ENCODE data around the gene ATXN7L3. TPM values are rescaled to one million over a fixed set of nuclear protein-coding genes. Genes with fewer than 3 reads are reported as not detected.

The ATXN7L3 gene
- total and polyA plus RNA-seq, 9 of the 15 experiments (the other 6 are each of a cell fraction or from before 2014, with no cell fraction given): 0.62 to 66.1 (median 33.2) TPM

DNA sequence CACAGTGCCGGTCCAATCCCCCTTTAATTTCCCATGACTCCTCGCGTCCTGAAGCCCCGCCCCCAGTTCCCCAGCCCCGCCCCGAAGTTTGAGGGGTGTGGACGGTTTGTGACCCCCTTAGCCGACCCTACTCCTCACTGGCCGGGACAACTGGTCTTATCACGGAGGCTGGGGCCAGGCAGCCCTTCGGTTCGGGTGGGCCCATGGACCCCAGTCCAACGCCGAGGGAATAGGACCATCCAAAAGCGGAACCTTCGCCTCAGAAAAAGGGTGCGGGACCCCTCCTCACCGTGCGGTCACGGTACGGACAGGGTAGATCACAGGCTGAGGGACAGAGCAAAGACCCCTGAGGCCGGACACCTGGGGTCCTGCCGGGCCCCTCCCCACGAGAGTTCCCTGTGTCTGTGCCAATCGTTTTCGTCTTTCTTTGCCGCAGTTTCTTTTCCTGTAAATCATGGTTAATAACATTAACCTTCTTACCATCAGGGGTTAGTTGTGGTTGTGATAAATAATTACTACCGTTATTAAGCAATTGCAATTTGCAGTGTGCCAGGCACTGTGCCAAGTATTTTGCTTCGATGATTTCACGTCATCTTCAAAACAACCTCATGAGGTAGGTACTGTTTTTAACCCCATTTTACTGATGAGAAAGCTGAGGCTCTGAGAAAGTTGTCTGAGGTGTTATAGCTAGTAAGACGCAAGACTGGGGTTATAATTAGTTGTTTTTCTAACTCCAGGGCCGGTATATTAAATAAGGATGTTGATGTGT is 12.4 kb downstream of the ATXN7L3 start (continued):
- TF ChIP-seq, protein P1, sequence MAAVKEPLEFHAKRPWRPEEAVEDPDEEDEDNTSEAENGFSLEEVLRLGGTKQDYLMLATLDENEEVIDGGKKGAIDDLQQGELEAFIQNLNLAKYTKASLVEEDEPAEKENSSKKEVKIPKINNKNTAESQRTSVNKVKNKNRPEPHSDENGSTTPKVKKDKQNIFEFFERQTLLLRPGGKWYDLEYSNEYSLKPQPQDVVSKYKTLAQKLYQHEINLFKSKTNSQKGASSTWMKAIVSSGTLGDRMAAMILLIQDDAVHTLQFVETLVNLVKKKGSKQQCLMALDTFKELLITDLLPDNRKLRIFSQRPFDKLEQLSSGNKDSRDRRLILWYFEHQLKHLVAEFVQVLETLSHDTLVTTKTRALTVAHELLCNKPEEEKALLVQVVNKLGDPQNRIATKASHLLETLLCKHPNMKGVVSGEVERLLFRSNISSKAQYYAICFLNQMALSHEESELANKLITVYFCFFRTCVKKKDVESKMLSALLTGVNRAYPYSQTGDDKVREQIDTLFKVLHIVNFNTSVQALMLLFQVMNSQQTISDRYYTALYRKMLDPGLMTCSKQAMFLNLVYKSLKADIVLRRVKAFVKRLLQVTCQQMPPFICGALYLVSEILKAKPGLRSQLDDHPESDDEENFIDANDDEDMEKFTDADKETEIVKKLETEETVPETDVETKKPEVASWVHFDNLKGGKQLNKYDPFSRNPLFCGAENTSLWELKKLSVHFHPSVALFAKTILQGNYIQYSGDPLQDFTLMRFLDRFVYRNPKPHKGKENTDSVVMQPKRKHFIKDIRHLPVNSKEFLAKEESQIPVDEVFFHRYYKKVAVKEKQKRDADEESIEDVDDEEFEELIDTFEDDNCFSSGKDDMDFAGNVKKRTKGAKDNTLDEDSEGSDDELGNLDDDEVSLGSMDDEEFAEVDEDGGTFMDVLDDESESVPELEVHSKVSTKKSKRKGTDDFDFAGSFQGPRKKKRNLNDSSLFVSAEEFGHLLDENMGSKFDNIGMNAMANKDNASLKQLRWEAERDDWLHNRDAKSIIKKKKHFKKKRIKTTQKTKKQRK (IDR thresholded peaks at IDR 0.05; ENCODE audit: borderline replicate concordance, low read depth, low read length): no peak
- no peak for TF ChIP-seq ZNF197 (CRISPR knock-in tag; IDR thresholded peaks at IDR 0.05; ENCODE audit: low read depth)
- no peak for TF ChIP-seq CSDE1 (IDR thresholded peaks at IDR 0.05)
- no peak for TF ChIP-seq TCF7 (IDR thresholded peaks at IDR 0.05; ENCODE audit: borderline replicate concordance)
- TF ChIP-seq MAFG (tag; conservative IDR thresholded peaks at IDR 0.05): no peak
- TF ChIP-seq PBX2 (CRISPR knock-in tag; IDR thresholded peaks at IDR 0.05; ENCODE audit: low read depth): no peak
- TF ChIP-seq PBX2 (tag; conservative IDR thresholded peaks at IDR 0.05; ENCODE audit: low read depth): peak; percentile 44; the same call in 1 of the 2 replicates
- no peak for TF ChIP-seq ZNF143 (CRISPR knock-in tag; IDR thresholded peaks at IDR 0.05)
- no peak for TF ChIP-seq E4F1 (CRISPR knock-in tag; IDR thresholded peaks at IDR 0.05; ENCODE audit: borderline replicate concordance)
- TF ChIP-seq KDM1A (IDR thresholded peaks at IDR 0.05): peak; percentile 61 to 76
- TF ChIP-seq SIN3A (IDR thresholded peaks at IDR 0.05; ENCODE audit: borderline replicate concordance in 2 of 2, control insufficient read depth in 1 of 2, low read depth in 2 of 2, low read length in 2 of 2): peak in 1 of 2 experiments; percentile 28; a peak in 1 of 4 replicates
- TF ChIP-seq FOXJ3 (CRISPR knock-in tag; IDR thresholded peaks at IDR 0.05): no peak
- no peak for TF ChIP-seq HNRNPK (IDR thresholded peaks at IDR 0.05; ENCODE audit: low read depth, low read length, poor library complexity, severe bottlenecking)
- TF ChIP-seq NFIC (IDR thresholded peaks at IDR 0.05): peak; percentile 83
- TF ChIP-seq, protein P2, sequence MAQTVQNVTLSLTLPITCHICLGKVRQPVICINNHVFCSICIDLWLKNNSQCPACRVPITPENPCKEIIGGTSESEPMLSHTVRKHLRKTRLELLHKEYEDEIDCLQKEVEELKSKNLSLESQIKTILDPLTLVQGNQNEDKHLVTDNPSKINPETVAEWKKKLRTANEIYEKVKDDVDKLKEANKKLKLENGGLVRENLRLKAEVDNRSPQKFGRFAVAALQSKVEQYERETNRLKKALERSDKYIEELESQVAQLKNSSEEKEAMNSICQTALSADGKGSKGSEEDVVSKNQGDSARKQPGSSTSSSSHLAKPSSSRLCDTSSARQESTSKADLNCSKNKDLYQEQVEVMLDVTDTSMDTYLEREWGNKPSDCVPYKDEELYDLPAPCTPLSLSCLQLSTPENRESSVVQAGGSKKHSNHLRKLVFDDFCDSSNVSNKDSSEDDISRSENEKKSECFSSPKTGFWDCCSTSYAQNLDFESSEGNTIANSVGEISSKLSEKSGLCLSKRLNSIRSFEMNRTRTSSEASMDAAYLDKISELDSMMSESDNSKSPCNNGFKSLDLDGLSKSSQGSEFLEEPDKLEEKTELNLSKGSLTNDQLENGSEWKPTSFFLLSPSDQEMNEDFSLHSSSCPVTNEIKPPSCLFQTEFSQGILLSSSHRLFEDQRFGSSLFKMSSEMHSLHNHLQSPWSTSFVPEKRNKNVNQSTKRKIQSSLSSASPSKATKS (CRISPR knock-in tag; IDR thresholded peaks at IDR 0.05): no peak
- no peak for TF ChIP-seq ZNF707 (CRISPR knock-in tag; conservative IDR thresholded peaks at IDR 0.05)

Data from K562 (cell line).